NCI-H1105 treated with DMSO at 0.1 percent for 48 hours (cell line): ENCODE data around the gene PIM3.
"Not testable (repeated sequence)": the region's sequence is repeated elsewhere in the genome, so short reads cannot be mapped to it uniquely, and the experiment has no call there.

ENCODE experiments used
- DNase-seq: peaks from one replicate; lab custom pipeline; 2025; lab: John Stamatoyannopoulos, UW

Gene PIM3

GRCh38 chr22:49943771-49944398 is 16.7 kb upstream of the PIM3 start:
- no peak for DNase-seq

- no peak for DNase-seq
Observed at GRCh38 chr22:49944399-49944891, 16.1 kb upstream of the PIM3 start.

GRCh38 chr22:49945042-49945794 is 15.4 kb upstream of the PIM3 start:
- not testable (repeated sequence) for DNase-seq

GRCh38 chr22:49946612-49947295 is 13.8 kb upstream of the PIM3 start:
- DNase-seq = no peak

- no peak for DNase-seq
Observed at GRCh38 chr22:49947296-49947622, 13.3 kb upstream of the PIM3 start.

- DNase-seq = no peak
Observed at GRCh38 chr22:49948116-49948957, 12.2 kb upstream of the PIM3 start.

GRCh38 chr22:49948958-49949913 is 11.3 kb upstream of the PIM3 start:
- no peak for DNase-seq

GRCh38 chr22:49949914-49950292 is 10.7 kb upstream of the PIM3 start:
- DNase-seq = no peak

- no peak for DNase-seq
Observed at GRCh38 chr22:49950396-49950994, 10.1 kb upstream of the PIM3 start.

GRCh38 chr22:49951000-49951677 is 9.4 kb upstream of the PIM3 start:
- DNase-seq = peak; percentile 12

- DNase-seq = no peak
Observed at GRCh38 chr22:49951678-49951985, 8.9 kb upstream of the PIM3 start.

GRCh38 chr22:49951986-49952896 is 8.3 kb upstream of the PIM3 start:
- DNase-seq = no peak

GRCh38 chr22:49953027-49953679 is 7.4 kb upstream of the PIM3 start:
- DNase-seq = no peak

GRCh38 chr22:49953680-49954344 is 6.8 kb upstream of the PIM3 start:
- DNase-seq = no peak

GRCh38 chr22:49954354-49954753 is 6.2 kb upstream of the PIM3 start:
- no peak for DNase-seq

GRCh38 chr22:49954991-49955580 is 5.5 kb upstream of the PIM3 start:
- DNase-seq = no peak

- no peak for DNase-seq
Observed at GRCh38 chr22:49955581-49956417, 4.8 kb upstream of the PIM3 start.
